GM19324 (cell line): Measurements from ENCODE around the gene UTS2B.
A peak's percentile ranks its signal among the peaks of the same experiment; 100 is the strongest.

Source experiments
- ATAC-seq: cut with Tn5 transposase; IDR thresholded peaks from one replicate; pipeline ENCODE4 v1.9.1; 2021; ENCODE audit warnings: mild to moderate bottlenecking, moderate library complexity; ENCODE audit not compliant: unreplicated experiment, low FRiP score

The UTS2B gene

DNA sequence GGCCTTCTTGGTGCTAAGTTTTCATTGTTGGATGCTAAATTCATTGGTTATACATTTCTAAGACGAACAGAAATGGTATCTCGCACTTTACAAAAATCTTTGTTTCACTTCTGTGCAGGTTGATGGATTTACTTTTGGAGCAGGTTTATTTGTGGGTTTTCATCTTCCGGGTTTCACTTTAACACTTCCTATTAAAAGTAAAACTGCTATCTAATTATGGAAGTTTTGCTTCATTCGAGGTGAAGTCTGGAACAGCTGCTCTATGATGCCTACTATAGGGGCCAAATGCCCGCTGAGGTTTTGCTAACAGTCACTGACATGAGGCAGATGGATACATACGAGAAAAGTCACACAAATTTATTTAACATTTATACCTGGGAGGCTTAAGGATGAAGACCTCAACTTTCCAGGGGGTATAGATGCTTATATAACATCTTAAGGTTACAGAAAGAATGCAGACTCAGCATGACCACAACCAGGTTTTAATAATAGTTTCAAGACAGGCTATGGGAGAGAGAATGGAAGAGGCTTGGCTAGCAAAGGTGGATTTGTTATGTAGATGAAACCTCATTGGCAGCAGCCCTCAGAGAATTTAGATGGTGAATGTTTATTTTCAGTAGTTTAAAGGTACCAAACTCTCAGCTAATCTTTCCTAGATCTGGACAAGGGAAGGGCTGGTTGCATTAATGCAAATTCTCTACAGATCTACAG is 77.1 kb downstream of the UTS2B start:
- peak; percentile 39 for ATAC-seq

DNA sequence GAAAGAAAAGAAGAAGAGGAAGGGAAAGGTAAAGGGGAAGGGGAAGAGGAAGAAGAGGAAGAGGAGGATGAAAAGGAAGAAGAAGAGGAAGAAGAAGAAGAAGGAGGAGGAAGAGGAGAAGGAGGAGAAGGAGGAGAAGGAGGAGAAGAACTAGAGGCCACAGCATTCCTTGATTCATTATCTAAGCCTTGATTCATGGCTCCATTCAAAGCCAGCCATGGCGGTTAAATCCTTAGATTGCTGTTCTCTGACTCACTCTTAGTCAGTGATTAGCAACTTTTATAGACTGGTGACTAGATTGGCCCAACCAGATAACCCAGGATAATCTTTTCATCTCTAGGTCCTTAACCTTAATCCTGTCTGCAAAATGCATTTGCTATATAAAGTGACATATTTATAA is 83.7 kb downstream of the UTS2B start:
- ATAC-seq = no peak

- peak; percentile 77 for ATAC-seq
These were observed 84.3 kb downstream of the UTS2B start for GRCh38 chr3:191246034-191246433.

DNA sequence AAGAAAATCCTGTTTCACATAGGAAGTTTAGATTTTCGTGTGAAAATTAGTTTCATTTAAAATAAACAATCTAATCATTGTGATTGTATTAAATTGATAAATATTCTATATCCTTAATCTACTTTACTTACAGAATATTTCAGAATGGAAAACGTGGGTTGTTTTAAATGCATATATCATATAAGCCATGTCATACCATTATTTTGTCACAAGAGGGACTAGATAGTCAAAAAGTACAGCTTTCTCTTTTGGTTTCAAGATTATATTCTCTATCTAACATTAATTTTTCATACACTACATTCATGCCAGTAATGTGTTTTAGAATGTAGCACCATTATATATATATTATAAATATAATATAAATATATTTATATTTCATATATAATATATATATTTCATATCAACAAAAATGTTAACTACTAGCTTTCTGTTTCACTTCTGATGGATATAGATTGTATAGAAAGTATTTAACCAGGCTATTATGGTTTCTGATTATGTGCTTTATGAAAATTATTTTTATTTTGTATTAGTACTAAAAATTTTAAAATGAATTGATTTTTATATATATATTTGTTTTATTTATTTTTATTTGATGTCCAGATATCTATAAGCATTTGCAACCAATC is 86.0 kb downstream of the UTS2B start:
- ATAC-seq = no peak

GRCh38 chr3:191240486-191240885 is 89.8 kb downstream of the UTS2B start:
- no peak for ATAC-seq

- no peak for ATAC-seq
These were observed 90.8 kb downstream of the UTS2B start for GRCh38 chr3:191239407-191240031.

GRCh38 chr3:191238321-191238817 is 92.0 kb downstream of the UTS2B start:
- ATAC-seq = no peak

DNA sequence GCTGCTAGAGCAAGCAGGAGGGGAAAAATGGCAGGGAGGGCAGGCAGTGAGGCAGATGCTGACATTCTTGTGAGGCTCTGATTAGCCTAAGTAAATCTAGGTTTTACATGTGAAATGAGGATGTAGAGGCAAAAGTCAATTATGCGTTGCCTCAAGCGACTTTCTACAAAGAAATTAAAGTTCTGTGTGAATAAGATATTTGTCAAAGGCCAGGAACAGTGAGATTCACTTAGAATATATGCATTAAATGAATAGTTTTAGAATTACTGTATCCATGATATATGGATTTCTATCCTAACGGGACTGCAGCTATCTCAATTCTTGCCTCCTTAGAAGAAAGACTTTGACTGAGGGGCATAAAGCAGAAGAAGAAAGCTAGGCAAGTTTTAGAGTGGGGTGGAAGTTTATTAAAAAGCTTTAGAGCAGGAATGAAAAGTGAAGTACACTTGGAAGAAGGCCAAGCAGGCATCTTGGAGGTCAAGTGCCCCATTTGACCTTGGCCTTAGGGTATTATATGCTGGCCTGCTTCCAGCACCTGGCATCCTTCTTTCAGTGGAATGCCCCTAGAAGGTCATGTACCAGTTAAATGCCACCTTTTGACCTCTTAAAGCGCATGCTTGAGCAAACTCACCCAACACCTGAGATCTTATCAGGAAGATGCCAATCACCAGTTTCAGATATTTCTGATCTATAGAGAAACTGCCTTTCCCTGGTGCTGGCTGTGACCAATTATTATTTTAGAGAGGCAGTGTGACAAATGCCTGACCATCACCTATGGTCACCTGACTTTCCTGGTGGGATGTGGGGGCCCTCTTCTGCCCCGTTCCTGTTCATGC is 93.1 kb downstream of the UTS2B start:
- ATAC-seq = no peak

- no peak for ATAC-seq
These were observed 93.7 kb downstream of the UTS2B start for GRCh38 chr3:191236646-191237045.

GRCh38 chr3:191235331-191236314 is 94.7 kb downstream of the UTS2B start:
- ATAC-seq = peak; percentile 97

DNA sequence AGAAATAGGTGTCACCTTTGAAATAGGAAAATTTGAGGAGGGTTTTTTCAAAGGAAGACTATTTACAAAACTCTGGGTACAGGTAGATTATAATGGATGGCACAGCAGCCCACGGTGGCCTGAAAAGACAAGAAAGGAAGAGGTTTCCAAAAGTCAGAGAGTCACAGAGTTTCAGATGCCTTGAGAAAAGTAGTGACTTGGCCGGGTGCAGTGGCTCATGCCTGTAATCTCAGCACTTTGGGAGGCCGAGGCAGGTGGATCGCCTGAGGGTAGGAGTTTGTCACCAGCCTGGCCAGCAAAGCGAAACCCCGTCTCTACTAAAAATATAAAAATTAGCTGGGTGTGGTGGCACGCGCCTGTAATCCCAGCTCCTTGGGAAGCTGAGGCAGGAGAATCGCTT is 96.1 kb downstream of the UTS2B start:
- ATAC-seq = no peak

DNA sequence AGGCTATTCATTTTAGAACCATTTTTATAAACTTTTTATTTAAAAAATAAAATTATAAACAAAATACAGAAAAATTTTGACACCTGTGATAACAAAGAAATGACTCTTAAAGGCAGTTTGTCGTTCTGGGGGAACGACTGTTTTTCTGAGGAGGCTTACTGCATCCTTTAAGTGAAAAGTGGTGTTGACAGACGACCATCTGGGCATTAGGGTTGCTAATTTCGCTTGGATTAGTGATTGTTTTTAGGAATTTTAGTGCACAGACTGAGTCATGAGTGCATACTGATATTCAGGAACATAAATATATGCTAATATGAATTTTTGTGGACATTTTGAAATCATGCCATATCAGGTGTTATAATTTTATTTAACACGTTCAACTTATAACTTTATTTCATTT is 102.8 kb downstream of the UTS2B start:
- ATAC-seq = no peak

- no peak for ATAC-seq
These were observed 108.7 kb downstream of the UTS2B start for GRCh38 chr3:191221638-191222037.

GRCh38 chr3:191220908-191221307 is 109.4 kb downstream of the UTS2B start:
- ATAC-seq = no peak

- ATAC-seq = no peak
These were observed 113.0 kb downstream of the UTS2B start for GRCh38 chr3:191217301-191217700.
